HG02588 (cell line): Measurements from ENCODE around the gene LY86.

ENCODE experiments used
- ATAC-seq: cut with Tn5 transposase; IDR thresholded peaks from one replicate; pipeline ENCODE4 v1.9.1; 2021; ENCODE audit warnings: mild to moderate bottlenecking, moderate library complexity; ENCODE audit not compliant: unreplicated experiment

The LY86 gene

GRCh38 chr6:6569811-6570164 lies 18.7 kb upstream of the LY86 start:
- no peak for ATAC-seq

- ATAC-seq = no peak
Observed at GRCh38 chr6:6570929-6571671, 17.4 kb upstream of the LY86 start.

GRCh38 chr6:6575143-6575542 lies 13.4 kb upstream of the LY86 start:
- no peak for ATAC-seq

GRCh38 chr6:6577735-6578134 lies 10.8 kb upstream of the LY86 start:
- ATAC-seq = no peak

GRCh38 chr6:6579281-6579680 lies 9.2 kb upstream of the LY86 start:
- no peak for ATAC-seq

GRCh38 chr6:6580225-6580856 lies 8.2 kb upstream of the LY86 start:
- ATAC-seq = no peak

- ATAC-seq = no peak
Observed at GRCh38 chr6:6581054-6581453, 7.5 kb upstream of the LY86 start.

GRCh38 chr6:6582131-6582530 lies 6.4 kb upstream of the LY86 start:
- no peak for ATAC-seq

- ATAC-seq = no peak
Observed at GRCh38 chr6:6583836-6584235, 4.7 kb upstream of the LY86 start.

GRCh38 chr6:6584310-6585002 lies 4.1 kb upstream of the LY86 start:
- ATAC-seq = no peak

GRCh38 chr6:6585003-6585311 lies 3.6 kb upstream of the LY86 start:
- no peak for ATAC-seq

GRCh38 chr6:6586167-6586566 lies 2.4 kb upstream of the LY86 start:
- no peak for ATAC-seq

GRCh38 chr6:6586671-6587526 lies 1.6 kb upstream of the LY86 start:
- peak; percentile 43 for ATAC-seq

- ATAC-seq = no peak
Observed at GRCh38 chr6:6587696-6588063, 840 bp upstream of the LY86 start.

GRCh38 chr6:6588924-6589709 lies 597 bp downstream of the LY86 start:
- no peak for ATAC-seq

- no peak for ATAC-seq
Observed at GRCh38 chr6:6590530-6590929, 2.0 kb downstream of the LY86 start.

GRCh38 chr6:6591778-6592465 lies 3.4 kb downstream of the LY86 start:
- no peak for ATAC-seq

GRCh38 chr6:6592826-6593475 lies 4.4 kb downstream of the LY86 start:
- no peak for ATAC-seq

GRCh38 chr6:6593867-6594468 lies 5.4 kb downstream of the LY86 start:
- no peak for ATAC-seq
